GM21447 (cell line): ENCODE results near the gene PRDM11.

Source experiments
- ATAC-seq: cut with Tn5 transposase; IDR thresholded peaks from one replicate; pipeline ENCODE4 v1.9.1; 2021; ENCODE audit not compliant: unreplicated experiment

The PRDM11 gene

DNA sequence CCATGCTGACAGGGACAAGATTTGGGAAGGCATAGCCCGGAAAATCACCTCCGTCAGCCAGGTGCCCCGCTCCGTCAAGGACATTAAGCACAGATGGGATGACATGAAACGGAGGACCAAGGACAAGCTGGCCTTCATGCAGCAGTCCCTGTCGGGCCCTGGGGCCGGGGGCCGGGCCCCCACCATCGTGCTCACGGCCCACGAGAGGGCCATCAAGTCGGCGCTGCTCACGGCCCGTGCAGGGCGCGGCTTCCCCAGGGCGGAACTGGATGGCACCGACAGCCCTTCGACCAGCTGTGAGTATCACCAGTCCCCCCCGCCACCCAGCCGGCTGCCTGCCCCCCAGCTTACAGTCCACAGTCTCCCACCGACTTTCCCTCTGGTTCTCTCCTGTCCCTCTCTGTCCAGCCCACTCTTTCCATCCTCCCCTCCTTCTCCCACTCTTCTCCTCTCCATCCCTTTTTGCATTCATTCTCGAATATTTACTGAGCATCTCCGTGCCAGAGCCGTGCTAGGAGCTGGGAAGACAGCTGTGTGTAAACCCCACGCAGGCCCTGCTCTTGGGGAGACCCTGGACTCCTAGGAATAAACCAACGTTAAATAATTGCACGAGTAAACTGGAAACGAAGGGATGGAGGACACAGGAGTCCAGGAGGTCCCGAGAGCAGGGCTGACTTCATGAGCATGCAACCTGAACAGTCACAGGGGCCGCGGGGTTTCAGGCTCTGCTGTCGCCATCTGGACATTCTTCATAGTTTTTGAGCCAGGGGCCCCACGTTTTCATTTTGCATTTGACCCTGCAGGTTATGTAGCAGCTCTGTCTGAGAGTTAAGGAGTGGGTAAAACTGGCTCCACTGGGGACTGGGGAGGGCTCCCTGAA, 62.8 kb downstream of the PRDM11 start:
- ATAC-seq, result no peak

- ATAC-seq, result no peak
Measured at GRCh38 chr11:45209891-45210699, 63.7 kb downstream of the PRDM11 start.

GRCh38 chr11:45210846-45211245, 64.4 kb downstream of the PRDM11 start:
- no peak for ATAC-seq

- ATAC-seq, result no peak
Measured at GRCh38 chr11:45211732-45212131, 65.3 kb downstream of the PRDM11 start.

- ATAC-seq, result no peak
Measured at GRCh38 chr11:45212566-45213315, 66.3 kb downstream of the PRDM11 start.

- ATAC-seq, result no peak
Measured at GRCh38 chr11:45213316-45213665, 66.9 kb downstream of the PRDM11 start.

GRCh38 chr11:45213717-45214116, 67.3 kb downstream of the PRDM11 start:
- no peak for ATAC-seq

- no peak for ATAC-seq
Measured at GRCh38 chr11:45215098-45215865, 68.8 kb downstream of the PRDM11 start.

GRCh38 chr11:45216031-45216430, 69.6 kb downstream of the PRDM11 start:
- no peak for ATAC-seq

DNA sequence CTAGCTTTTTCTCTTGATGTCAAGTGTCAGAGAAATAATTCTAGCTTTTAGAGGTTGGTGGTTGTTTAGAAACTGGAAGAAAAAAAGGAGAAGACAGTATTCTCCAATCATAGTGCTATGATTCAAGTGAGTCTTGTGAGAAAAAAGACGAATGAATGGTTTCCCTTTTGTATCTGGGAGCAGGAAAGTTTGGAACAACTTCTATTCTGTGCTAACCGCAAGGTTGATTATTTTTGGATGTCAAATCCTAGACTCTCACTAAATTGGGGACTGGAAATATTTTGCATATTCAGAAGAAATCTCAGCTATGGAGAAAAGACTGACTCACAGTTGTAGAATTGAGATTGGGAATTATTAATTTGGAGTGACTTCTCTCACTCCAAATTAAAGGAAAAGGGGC, 70.5 kb downstream of the PRDM11 start:
- no peak for ATAC-seq

- ATAC-seq, result no peak
Measured at GRCh38 chr11:45217991-45218390, 71.6 kb downstream of the PRDM11 start.

DNA sequence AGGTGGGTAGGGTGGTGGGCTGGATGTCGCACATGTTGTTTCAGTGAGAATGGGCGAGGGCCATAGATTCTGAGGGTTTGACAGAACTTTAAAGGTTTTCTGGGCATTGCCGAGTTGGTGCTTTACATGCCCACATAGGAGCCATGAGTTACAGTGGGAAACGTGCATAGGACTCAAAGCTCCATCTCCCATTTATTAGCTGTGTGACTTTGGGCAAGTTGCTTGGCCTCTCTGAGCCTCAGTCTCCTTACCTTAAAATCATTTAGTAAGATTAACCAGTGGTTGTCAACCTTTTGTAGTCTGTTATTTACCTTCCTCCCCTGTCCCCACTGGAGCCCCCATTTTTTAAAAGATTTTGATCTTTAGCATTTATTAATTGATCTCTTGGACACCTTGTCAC, 72.3 kb downstream of the PRDM11 start:
- no peak for ATAC-seq

DNA sequence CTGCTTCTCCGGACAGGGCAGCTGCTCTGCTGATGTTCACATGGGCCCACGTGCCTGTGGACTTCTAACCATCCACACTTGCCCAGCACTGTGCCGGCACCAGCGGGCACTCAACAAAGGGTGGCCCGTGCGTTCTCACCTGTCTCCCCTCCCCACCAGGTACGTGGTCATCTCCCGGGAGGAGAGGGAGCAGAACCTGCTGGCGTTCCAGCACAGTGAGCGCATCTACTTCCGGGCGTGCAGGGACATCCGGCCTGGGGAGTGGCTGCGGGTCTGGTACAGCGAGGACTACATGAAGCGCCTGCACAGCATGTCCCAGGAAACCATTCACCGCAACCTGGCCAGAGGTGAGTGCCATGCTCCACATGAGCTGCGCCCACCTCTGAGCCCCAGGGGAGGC, 73.0 kb downstream of the PRDM11 start:
- no peak for ATAC-seq

- no peak for ATAC-seq
Measured at GRCh38 chr11:45223496-45223895, 77.1 kb downstream of the PRDM11 start.

- ATAC-seq, result no peak
Measured at GRCh38 chr11:45224766-45225165, 78.3 kb downstream of the PRDM11 start.

- no peak for ATAC-seq
Measured at GRCh38 chr11:45225277-45225676, 78.8 kb downstream of the PRDM11 start.

DNA sequence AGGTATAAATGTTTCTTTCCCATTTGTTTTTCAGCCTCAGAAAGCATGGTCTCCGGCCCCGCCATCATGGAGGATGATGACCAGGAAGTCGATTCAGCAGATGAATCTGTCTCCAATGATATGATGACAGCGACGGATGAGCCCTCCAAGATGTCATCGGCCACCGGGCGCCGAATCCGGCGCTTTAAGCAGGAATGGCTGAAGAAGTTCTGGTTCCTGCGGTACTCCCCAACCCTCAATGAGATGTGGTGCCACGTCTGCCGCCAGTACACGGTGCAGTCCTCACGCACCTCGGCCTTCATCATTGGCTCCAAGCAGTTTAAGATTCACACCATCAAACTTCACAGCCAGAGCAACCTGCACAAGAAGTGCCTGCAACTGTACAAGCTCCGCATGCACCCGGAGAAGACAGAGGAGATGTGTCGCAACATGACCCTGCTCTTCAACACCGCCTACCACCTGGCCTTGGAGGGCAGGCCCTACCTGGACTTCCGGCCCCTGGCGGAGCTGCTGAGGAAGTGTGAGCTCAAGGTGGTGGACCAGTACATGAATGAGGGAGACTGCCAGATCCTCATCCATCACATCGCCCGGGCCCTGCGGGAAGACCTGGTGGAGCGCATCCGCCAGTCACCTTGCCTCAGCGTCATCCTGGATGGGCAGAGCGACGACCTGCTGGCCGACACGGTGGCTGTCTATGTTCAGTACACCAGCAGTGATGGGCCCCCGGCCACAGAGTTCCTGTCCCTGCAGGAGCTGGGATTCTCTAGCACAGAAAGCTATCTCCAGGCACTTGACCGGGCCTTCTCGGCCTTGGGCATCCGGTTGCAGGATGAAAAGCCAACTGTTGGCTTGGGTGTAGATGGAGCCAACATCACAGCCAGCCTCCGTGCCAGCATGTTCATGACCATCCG, 79.8 kb downstream of the PRDM11 start:
- ATAC-seq, result no peak

- no peak for ATAC-seq
Measured at GRCh38 chr11:45226901-45227300, 80.5 kb downstream of the PRDM11 start.

GRCh38 chr11:45227836-45228235, 81.4 kb downstream of the PRDM11 start:
- ATAC-seq, result no peak
